HG03097 (cell line): ENCODE data around the gene COPS2.
"Not testable (repeated sequence)": the region's sequence is repeated elsewhere in the genome, so short reads cannot be mapped to it uniquely, and the experiment has no call there.

ENCODE experiments used
- ATAC-seq: cut with Tn5 transposase; IDR thresholded peaks from one replicate; pipeline ENCODE4 v1.9.1; 2021; ENCODE audit not compliant: unreplicated experiment, low FRiP score

The COPS2 gene

GRCh38 chr15:49110158-49110944 is 45.0 kb downstream of the COPS2 start:
- no peak for ATAC-seq

GRCh38 chr15:49103002-49103401 is 52.4 kb downstream of the COPS2 start:
- ATAC-seq = no peak

GRCh38 chr15:49101536-49101935 is 53.9 kb downstream of the COPS2 start:
- ATAC-seq = no peak

- ATAC-seq = no peak
Observed at GRCh38 chr15:49096090-49096750, 59.2 kb downstream of the COPS2 start.

DNA sequence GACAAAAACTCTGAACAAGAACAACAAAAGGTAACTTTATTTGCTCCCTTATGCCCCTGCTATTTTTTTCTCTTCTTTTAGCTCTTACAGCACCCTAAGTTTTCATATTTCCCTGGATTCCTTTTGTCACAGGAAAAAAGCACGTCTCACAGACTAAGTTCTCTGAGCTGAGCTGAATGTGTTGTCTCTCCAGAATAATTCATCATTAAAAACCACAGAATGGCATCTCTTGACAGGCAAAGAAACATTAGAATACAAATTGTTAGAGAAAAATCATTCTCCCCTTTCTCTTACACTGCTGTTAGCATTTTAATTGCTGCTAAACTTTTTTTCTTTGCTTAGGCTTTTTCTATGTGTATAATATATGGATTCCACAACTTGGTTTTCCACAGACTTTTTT is 60.5 kb downstream of the COPS2 start:
- ATAC-seq = no peak

GRCh38 chr15:49093252-49094105 is 61.9 kb downstream of the COPS2 start:
- ATAC-seq = no peak

- ATAC-seq = no peak
Observed at GRCh38 chr15:49088996-49089395, 66.4 kb downstream of the COPS2 start.

DNA sequence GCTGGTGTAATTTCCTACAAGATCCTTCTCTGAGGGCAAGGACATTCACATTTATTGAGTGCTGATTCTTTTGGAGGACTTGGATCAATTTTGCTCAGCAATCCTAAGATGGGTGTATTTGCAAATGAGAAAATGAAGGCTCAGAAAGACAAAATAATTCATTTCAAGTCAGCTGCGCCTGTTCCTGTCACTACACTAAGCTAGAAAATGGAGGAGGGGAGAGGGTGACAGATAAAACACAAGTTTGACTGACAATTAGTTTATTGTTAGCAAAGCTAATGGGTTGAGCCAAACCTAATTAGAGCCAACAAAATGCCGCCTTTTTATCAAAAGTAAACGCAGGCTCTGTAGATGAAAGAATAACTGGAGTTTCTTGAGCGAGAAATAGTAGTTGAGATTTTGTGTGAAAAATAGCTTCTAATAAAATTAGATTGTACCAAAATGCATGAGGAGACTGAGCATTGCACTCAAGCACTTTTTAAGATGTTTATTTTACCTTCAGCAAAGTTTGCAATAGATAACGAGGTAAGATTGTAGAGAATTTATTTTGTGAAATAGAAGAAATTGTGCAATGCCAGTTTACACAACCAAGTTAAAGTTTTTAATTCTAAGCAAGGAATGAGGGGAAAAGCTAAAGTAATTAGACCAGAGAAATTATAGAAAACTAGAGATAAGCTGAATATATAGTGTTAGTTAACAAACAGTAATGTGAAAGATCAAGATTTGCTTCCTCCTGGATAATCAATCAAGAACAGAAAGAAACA is 69.5 kb downstream of the COPS2 start:
- ATAC-seq = no peak

DNA sequence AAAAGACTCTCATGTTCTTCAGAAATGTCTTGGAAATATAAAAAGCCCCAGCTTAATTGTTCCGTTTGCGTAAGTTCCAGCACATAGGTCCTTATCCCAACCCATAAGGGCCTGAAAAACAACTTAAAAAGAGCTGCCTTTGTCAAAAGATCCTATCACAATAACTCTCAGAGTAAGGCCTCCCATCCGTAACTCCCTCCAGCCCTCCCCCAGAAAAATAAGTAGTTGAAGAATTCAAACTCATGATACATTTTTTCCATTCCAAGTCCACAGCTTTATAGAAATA is 71.2 kb downstream of the COPS2 start:
- no peak for ATAC-seq

GRCh38 chr15:49083401-49084284 is 71.8 kb downstream of the COPS2 start:
- no peak for ATAC-seq

GRCh38 chr15:49082960-49083359 is 72.4 kb downstream of the COPS2 start:
- no peak for ATAC-seq

- ATAC-seq = no peak
Observed at GRCh38 chr15:49079340-49080039, 75.9 kb downstream of the COPS2 start.

DNA sequence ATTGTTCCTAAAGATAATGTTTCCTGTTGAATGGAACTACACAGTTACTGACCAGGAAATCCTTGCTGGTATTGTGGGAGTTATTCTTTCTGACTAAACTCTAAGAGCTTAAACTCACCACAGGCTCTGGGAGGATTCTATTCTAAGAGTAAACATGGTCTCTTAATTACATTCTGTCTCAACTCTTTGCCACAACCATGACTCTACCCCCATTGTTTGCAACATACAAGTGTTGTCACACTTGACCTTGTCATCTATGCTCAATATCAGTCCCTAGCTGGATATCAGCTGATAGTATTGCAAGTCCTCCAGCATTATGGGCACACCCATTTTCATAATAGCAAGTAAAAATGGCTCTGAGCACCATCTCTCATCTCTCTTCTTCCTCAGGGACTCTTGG is 79.5 kb downstream of the COPS2 start:
- no peak for ATAC-seq

DNA sequence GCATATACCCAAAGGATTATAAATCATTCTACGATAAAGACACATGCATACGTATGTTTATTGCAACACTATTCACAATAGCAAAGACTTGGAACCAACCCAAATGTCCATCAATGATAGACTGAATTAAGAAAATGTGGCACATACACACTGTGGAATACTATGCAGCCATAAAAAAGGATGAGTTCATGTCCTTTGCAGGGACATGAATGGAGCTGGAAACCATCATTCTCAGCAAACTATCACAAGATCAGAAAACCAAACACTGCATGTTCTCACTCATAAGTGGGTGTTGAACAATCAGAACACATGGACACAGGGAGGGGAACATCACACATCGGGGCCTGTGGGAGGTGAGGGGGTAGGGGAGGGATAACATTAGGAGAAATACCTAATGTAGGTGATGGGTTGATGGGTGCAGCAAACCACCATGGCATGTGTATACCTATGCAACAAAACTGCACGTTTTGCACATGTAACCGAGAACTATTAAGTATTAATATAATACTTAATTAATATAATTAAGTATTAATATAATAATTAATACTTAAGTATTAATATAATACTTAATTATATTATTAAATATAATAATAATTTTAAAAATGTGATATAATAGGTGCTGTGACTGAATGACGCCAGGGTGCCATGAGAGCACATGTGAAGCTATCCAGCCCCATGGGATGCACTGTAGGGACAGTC is 80.7 kb downstream of the COPS2 start:
- ATAC-seq = not testable (repeated sequence)
